ENCODE data around the gene RIMKLA.

- TF ChIP-seq RAD21 (IDR thresholded peaks at IDR 0.05; ENCODE audit: low read depth) (no peak), FOXM1 (IDR thresholded peaks at IDR 0.05; ENCODE audit: borderline replicate concordance, low read depth) (no peak), EP300 (IDR thresholded peaks at IDR 0.05; ENCODE audit: borderline replicate concordance) (no peak), YY1 (IDR thresholded peaks at IDR 0.05; ENCODE audit: low read depth) (no peak)
These were observed 50.9 kb downstream of the RIMKLA start for GRCh38 chr1:42431514-42431913.

Measured in Ishikawa (cell line).